Calu3 (cell line): ENCODE results near the gene OSBPL7. TPM values are rescaled to one million over a fixed set of nuclear protein-coding genes. Genes with fewer than 3 reads are reported as not detected.

Source experiments
- BruUV-seq: library from RNA; stranded (reverse); fragments of 400-500 nt; replicated peaks from 2 replicates; lab custom pipeline; 2021; lab: Mats Ljungman, UMichigan
- CTCF ChIA-PET: fragments of 300-600 bp; sonication (Branson Sonifier 250); formaldehyde crosslinking; loops from one replicate; lab custom pipeline; 2022; ENCODE audit warnings: antibody characterized with exemption; lab: Charles Lee
- DNase-seq: peaks from one replicate; pipeline ENCODE4 v3.0.0; 2022
- H3K27ac Mint-ChIP-seq: one replicate; pipeline ENCODE4 v1.8.0; 2022; ENCODE audit warnings: mixed read lengths; ENCODE audit not compliant: unreplicated experiment
- H3K27me3 Mint-ChIP-seq: one replicate; pipeline ENCODE4 v1.8.0; 2022; ENCODE audit warnings: mixed read lengths; ENCODE audit not compliant: unreplicated experiment
- H3K36me3 Mint-ChIP-seq: one replicate; pipeline ENCODE4 v1.8.0; 2022; ENCODE audit warnings: mild to moderate bottlenecking, moderate library complexity, mixed read lengths; ENCODE audit not compliant: insufficient read depth, unreplicated experiment
- H3K4me1 Mint-ChIP-seq: one replicate; pipeline ENCODE4 v1.8.0; 2022; ENCODE audit warnings: mild to moderate bottlenecking, low read depth, mixed read lengths; ENCODE audit not compliant: unreplicated experiment
- H3K4me3 Mint-ChIP-seq: one replicate; pipeline ENCODE4 v1.8.0; 2022; ENCODE audit warnings: mild to moderate bottlenecking, low read depth, moderate library complexity, mixed read lengths; ENCODE audit not compliant: unreplicated experiment
- H3K9me3 Mint-ChIP-seq: one replicate; pipeline ENCODE4 v1.8.0; 2022; ENCODE audit warnings: low read depth, mixed read lengths; ENCODE audit not compliant: unreplicated experiment
- CTCF ChIP-seq: fragments of 200-600 bp; IDR thresholded peaks from one replicate; pipeline ENCODE4 v1.8.0; 2022; ENCODE audit warnings: antibody characterized with exemption; ENCODE audit not compliant: unreplicated experiment
- intact Hi-C: fragments of 100-400 bp; cut with micrococcal nuclease; formaldehyde crosslinking; loops from one replicate; pipeline ENCODE4 v1.10.0; 2022; ENCODE audit not compliant: unreplicated experiment
- total RNA-seq: library from RNA; stranded (reverse); gene quantifications from 2 replicates; pipeline ENCODE4 v1.2.3, GENCODE V29; 2022

Gene OSBPL7
- total RNA-seq, 1 experiment from 2014 or later: 58.4 TPM

DNA sequence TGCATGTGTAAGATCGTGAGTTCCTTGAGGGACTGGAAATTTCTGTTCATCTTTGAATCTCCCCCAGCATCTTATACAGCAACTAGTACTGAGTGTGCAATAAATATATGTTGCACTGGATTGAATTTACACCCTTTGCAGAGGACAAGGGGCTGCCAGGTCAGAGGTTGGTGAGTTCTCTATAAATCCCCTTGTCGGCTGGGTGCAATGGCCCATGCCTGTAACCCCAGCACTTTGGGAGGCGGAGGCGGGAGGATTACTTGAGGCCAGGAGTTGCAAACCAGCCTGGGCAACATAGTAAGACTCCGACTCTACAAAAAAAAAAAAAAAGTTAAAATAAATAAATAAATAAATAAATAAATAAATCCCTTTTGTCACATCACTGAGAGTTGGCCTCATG is 38.8 kb upstream of the OSBPL7 start:
- no peak for DNase-seq

DNA sequence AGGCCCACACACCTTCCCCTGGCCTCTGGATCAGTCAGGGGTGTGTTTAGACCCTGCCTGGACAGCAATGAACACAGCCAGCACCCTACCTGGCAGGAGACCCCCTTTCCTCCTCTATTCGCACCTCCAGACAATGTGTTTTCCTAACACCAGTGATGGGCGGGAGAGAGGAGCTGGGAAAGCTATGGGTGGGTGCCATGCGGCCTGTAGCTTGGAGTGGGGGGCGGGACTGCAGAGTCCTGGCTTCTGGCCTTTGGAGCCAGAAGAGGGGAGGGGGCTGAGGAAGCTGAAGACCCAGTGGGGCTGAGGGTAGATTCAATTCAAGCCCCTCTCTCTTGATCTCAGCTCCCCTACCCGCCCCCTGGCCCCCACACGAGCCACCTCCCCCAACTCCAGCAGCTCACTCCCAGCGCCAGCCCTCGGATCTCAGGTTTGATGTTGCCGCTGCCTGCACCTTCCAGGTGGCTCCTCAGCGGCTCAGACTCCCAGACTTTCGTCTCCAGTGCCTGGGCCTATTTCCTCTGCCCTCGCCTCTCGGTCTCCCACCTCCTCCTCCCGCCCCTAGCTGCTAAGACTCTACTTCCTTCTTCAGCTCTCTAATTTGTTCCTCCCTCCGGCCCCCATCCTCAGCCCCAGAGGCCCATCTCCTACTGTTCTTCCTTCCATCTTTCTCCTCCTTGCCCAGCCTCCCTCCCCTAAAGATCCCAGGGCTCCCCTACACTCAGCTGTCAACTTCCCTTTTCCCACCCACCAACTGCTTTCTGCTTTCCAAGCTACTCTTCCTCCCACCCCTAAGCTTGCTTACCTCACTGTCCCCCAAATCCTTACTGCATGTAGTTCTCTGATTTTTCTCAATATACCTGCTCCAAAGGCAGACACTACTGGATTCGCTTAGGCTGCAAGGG is 36.2 kb upstream of the OSBPL7 start:
- no peaks in the 10 kb centered on the region for H3K9me3 Mint-ChIP-seq
- no TSS peak for BruUV-seq
- no peak for TF ChIP-seq CTCF
- CTCF ChIA-PET: interaction anchor here (0.6 to 1.1 kb wide), 5 partner anchors 11 to 1139 kb away, joined by 3 to 4 read pairs (median 4); partner anchors contain the start of gene IGF2BP1
- H3K27me3 Mint-ChIP-seq: peaks cover 80% of the 10 kb centered on the region
- H3K36me3 Mint-ChIP-seq: no peaks in the 10 kb centered on the region
- intact Hi-C loops: no loop called here
- no peak overlapping the region for H3K27ac Mint-ChIP-seq
- peaks cover 5% of the 10 kb centered on the region for H3K4me1 Mint-ChIP-seq
- H3K4me3 Mint-ChIP-seq: no peak overlapping the region
- no peak for DNase-seq

More for the DNA sequence above, 38.8 kb upstream of the OSBPL7 start:
- no peaks in the 10 kb centered on the region for H3K36me3 Mint-ChIP-seq
- no peak for TF ChIP-seq CTCF
- peaks cover 65% of the 10 kb centered on the region for H3K27me3 Mint-ChIP-seq
- H3K27ac Mint-ChIP-seq: no peak overlapping the region
- BruUV-seq: no TSS peak
- H3K9me3 Mint-ChIP-seq: peaks cover 2% of the 10 kb centered on the region
- intact Hi-C loops: no loop called here
- H3K4me1 Mint-ChIP-seq: peaks cover 12% of the 10 kb centered on the region
- no peak overlapping the region for H3K4me3 Mint-ChIP-seq
- CTCF ChIA-PET: interaction anchor here (1.0 to 1.1 kb wide), 2 partner anchors 10 to 13 kb away, joined by 3 to 4 read pairs; no protein-coding TSS in a partner anchor

GRCh38 chr17:47856830-47857229 is 35.2 kb upstream of the OSBPL7 start:
- Mint-ChIP-seq H3K27ac (no peak overlapping the region), H3K9me3 (no peaks in the 10 kb centered on the region), H3K4me3 (no peak overlapping the region), H3K27me3 (peaks cover 89% of the 10 kb centered on the region), H3K36me3 (no peaks in the 10 kb centered on the region), H3K4me1 (peaks cover 10% of the 10 kb centered on the region)
- DNase-seq: no peak
- intact Hi-C loops: no loop called here
- CTCF ChIA-PET: interaction anchor here (1.1 kb wide), 1 partner anchor 12 kb away, joined by 3 read pairs; no protein-coding TSS in a partner anchor
- BruUV-seq: no TSS peak
- TF ChIP-seq CTCF: no peak

- H3K27ac Mint-ChIP-seq: no peak overlapping the region
- CTCF ChIA-PET: interaction anchor here (1.0 kb wide), 1 partner anchor 15 kb away, joined by 3 read pairs; the partner anchor contains the start of gene SCRN2
- peaks cover 94% of the 10 kb centered on the region for H3K27me3 Mint-ChIP-seq
- no peaks in the 10 kb centered on the region for H3K9me3 Mint-ChIP-seq
- DNase-seq: no peak
- no TSS peak for BruUV-seq
- no peak for TF ChIP-seq CTCF
- H3K4me3 Mint-ChIP-seq: no peak overlapping the region
- peaks cover 5% of the 10 kb centered on the region for H3K36me3 Mint-ChIP-seq
- peaks cover 15% of the 10 kb centered on the region for H3K4me1 Mint-ChIP-seq
- intact Hi-C loops: no loop called here
These were observed 34.1 kb upstream of the OSBPL7 start for GRCh38 chr17:47855737-47856136.
